ENCODE measurements around the gene FLT1.

Gene FLT1

DNA sequence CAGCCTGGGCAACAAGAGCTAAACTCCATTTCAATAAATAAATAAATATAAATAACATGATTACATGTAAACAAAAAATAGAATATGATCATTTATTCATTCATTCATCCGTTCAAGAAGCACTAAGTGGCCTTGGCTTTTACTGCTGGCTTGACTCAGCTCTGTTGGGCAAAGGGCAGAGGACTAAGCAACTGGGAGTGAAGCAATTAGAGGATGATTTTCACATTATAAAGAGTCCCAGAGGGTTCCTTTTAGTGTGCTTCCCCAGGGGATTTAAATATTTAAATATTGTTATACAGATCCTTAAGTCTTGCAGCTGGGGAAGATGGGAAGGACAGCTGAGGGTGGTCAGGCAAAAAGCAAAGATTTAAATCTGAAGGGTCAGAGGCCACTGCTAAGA is 34.9 kb upstream of the FLT1 start:
- peaks cover 47% of the 10 kb centered on the region for H3K27me3 ChIP-seq (ENCODE audit: control insufficient read depth, low read length)
- no peaks in the 10 kb centered on the region for H3K79me2 ChIP-seq (ENCODE audit: control insufficient read depth, low read length)
- H3K27ac ChIP-seq (ENCODE audit: low read depth, low read length) = no peak overlapping the region
- no peak overlapping the region for H3K4me3 ChIP-seq (ENCODE audit: low read length)
- H3K9me2 ChIP-seq (replicated peaks; ENCODE audit: control insufficient read depth, low read length) = no peaks in the 10 kb centered on the region
- H3K9me3 ChIP-seq (ENCODE audit: control insufficient read depth, insufficient read depth, low read length) = no peaks in the 10 kb centered on the region
- H3K4me2 ChIP-seq (ENCODE audit: low read length) = no peak overlapping the region
- H3F3A ChIP-seq (ENCODE audit: control insufficient read depth, insufficient read depth) = no peaks in the 10 kb centered on the region
- no peaks in the 10 kb centered on the region for H3K36me3 ChIP-seq (ENCODE audit: control insufficient read depth, low read length)
- peaks cover 55% of the 10 kb centered on the region for H3K4me1 ChIP-seq (ENCODE audit: control insufficient read depth, low read length)
- TF ChIP-seq EZH2phosphoT487 (IDR thresholded peaks at IDR 0.05; ENCODE audit: borderline replicate concordance, low read length) = no peak
- TF ChIP-seq, protein P1, sequence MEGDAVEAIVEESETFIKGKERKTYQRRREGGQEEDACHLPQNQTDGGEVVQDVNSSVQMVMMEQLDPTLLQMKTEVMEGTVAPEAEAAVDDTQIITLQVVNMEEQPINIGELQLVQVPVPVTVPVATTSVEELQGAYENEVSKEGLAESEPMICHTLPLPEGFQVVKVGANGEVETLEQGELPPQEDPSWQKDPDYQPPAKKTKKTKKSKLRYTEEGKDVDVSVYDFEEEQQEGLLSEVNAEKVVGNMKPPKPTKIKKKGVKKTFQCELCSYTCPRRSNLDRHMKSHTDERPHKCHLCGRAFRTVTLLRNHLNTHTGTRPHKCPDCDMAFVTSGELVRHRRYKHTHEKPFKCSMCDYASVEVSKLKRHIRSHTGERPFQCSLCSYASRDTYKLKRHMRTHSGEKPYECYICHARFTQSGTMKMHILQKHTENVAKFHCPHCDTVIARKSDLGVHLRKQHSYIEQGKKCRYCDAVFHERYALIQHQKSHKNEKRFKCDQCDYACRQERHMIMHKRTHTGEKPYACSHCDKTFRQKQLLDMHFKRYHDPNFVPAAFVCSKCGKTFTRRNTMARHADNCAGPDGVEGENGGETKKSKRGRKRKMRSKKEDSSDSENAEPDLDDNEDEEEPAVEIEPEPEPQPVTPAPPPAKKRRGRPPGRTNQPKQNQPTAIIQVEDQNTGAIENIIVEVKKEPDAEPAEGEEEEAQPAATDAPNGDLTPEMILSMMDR (IDR thresholded peaks at IDR 0.05; ENCODE audit: low read depth, low read length, poor library complexity, severe bottlenecking) = no peak
- H4K20me1 ChIP-seq (ENCODE audit: control insufficient read depth, insufficient read depth, low read depth, low read length) = no peaks in the 10 kb centered on the region

DNA sequence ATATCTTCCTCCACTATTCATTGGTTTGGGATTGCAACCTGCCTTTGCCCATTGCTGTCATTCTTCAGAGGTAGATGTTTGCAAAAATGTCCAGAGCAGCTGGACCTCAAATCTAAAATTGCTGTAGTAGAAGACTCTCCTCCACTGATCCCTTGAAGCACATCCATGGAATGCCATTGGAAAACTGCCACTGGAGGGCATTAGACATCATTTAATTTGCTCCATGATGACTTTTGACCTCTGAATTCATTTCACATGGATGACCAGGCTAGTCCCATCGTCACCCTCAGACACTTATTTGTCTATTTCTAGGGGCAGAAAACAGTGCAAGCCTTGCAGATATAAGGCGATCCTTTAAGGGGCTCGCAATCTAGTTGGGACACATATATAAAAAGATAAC is 33.9 kb upstream of the FLT1 start:
- Histone ChIP-seq H4K20me1 (ENCODE audit: control insufficient read depth, insufficient read depth, low read depth, low read length) (no peaks in the 10 kb centered on the region), H3K4me3 (ENCODE audit: low read length) (no peak overlapping the region), H3K4me2 (ENCODE audit: low read length) (no peak overlapping the region), H3K36me3 (ENCODE audit: control insufficient read depth, low read length) (no peaks in the 10 kb centered on the region), H3K79me2 (ENCODE audit: control insufficient read depth, low read length) (no peaks in the 10 kb centered on the region), H3K9me3 (ENCODE audit: control insufficient read depth, insufficient read depth, low read length) (no peaks in the 10 kb centered on the region), H3K27me3 (ENCODE audit: control insufficient read depth, low read length) (peaks cover 40% of the 10 kb centered on the region), H3F3A (ENCODE audit: control insufficient read depth, insufficient read depth) (no peaks in the 10 kb centered on the region), H3K27ac (ENCODE audit: low read depth, low read length) (no peak overlapping the region), H3K9me2 (replicated peaks; ENCODE audit: control insufficient read depth, low read length) (no peaks in the 10 kb centered on the region), H3K4me1 (ENCODE audit: control insufficient read depth, low read length) (peaks cover 65% of the 10 kb centered on the region)
- TF ChIP-seq, protein P1 (IDR thresholded peaks at IDR 0.05; ENCODE audit: low read depth, low read length, poor library complexity, severe bottlenecking) = no peak
- no peak for TF ChIP-seq EZH2phosphoT487 (IDR thresholded peaks at IDR 0.05; ENCODE audit: borderline replicate concordance, low read length)

DNA sequence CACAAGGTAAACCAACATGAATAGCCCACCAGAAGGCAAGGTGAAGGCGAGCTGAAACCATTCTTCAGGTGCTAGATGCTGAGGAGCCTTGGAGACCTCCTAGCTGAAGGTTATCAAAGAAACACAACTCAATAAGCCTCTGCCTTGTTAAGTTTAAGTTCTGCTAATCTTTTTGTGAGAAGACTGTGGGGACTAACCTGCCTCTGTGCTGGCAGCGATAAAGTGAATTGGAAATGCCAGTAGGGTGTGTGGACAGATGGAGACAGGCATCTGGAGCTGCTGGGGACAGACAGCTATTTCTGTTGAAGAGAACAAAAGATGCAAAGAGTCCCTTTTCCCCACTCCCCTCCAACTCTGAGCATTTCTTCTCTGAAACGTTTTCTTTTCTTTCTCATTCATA is 33.5 kb upstream of the FLT1 start:
- peaks cover 36% of the 10 kb centered on the region for H3K27me3 ChIP-seq (ENCODE audit: control insufficient read depth, low read length)
- no peaks in the 10 kb centered on the region for H3F3A ChIP-seq (ENCODE audit: control insufficient read depth, insufficient read depth)
- TF ChIP-seq, protein P1 (IDR thresholded peaks at IDR 0.05; ENCODE audit: low read depth, low read length, poor library complexity, severe bottlenecking) = no peak
- TF ChIP-seq EZH2phosphoT487 (IDR thresholded peaks at IDR 0.05; ENCODE audit: borderline replicate concordance, low read length) = no peak
- H4K20me1 ChIP-seq (ENCODE audit: control insufficient read depth, insufficient read depth, low read depth, low read length) = no peaks in the 10 kb centered on the region
- H3K4me2 ChIP-seq (ENCODE audit: low read length) = no peak overlapping the region
- H3K4me1 ChIP-seq (ENCODE audit: control insufficient read depth, low read length) = peaks cover 70% of the 10 kb centered on the region
- no peak overlapping the region for H3K27ac ChIP-seq (ENCODE audit: low read depth, low read length)
- no peaks in the 10 kb centered on the region for H3K9me2 ChIP-seq (replicated peaks; ENCODE audit: control insufficient read depth, low read length)
- no peaks in the 10 kb centered on the region for H3K36me3 ChIP-seq (ENCODE audit: control insufficient read depth, low read length)
- H3K79me2 ChIP-seq (ENCODE audit: control insufficient read depth, low read length) = no peaks in the 10 kb centered on the region
- no peaks in the 10 kb centered on the region for H3K9me3 ChIP-seq (ENCODE audit: control insufficient read depth, insufficient read depth, low read length)
- no peak overlapping the region for H3K4me3 ChIP-seq (ENCODE audit: low read length)

DNA sequence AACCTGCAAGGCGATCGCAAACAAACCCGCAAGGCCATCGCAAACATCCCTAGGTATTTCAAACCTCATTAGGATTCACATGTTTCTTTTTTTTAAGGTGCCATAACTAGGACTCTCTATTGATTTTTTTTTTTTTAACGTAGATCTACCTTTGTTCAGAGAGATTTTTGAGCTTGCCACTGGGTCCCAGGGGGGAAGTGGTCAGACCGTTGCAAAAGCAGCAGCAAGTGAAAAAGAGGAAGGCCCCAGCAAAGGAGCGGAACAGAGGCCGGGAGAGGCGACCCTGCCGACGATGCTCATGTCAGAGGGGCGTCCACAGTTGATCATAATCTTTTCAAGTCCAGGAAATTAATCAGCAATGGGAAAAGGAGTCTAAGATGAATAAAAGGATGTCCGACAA is 32.7 kb upstream of the FLT1 start:
- Histone ChIP-seq H3K4me3 (ENCODE audit: low read length) (peak overlapping the region; percentile 60), H3K27me3 (ENCODE audit: control insufficient read depth, low read length) (peaks cover 35% of the 10 kb centered on the region)

More for the DNA sequence above, 32.7 kb upstream of the FLT1 start:
- no peak for TF ChIP-seq EZH2phosphoT487 (IDR thresholded peaks at IDR 0.05; ENCODE audit: borderline replicate concordance, low read length)
- TF ChIP-seq, protein P1 (IDR thresholded peaks at IDR 0.05; ENCODE audit: low read depth, low read length, poor library complexity, severe bottlenecking) = no peak
- H3K4me2 ChIP-seq (ENCODE audit: low read length) = peak overlapping the region; percentile 87
- peaks cover 71% of the 10 kb centered on the region for H3K4me1 ChIP-seq (ENCODE audit: control insufficient read depth, low read length)
- H4K20me1 ChIP-seq (ENCODE audit: control insufficient read depth, insufficient read depth, low read depth, low read length) = no peaks in the 10 kb centered on the region
- H3K27ac ChIP-seq (ENCODE audit: low read depth, low read length) = no peak overlapping the region
- H3K36me3 ChIP-seq (ENCODE audit: control insufficient read depth, low read length) = no peaks in the 10 kb centered on the region
- H3K79me2 ChIP-seq (ENCODE audit: control insufficient read depth, low read length) = no peaks in the 10 kb centered on the region
- no peaks in the 10 kb centered on the region for H3K9me3 ChIP-seq (ENCODE audit: control insufficient read depth, insufficient read depth, low read length)
- H3K9me2 ChIP-seq (replicated peaks; ENCODE audit: control insufficient read depth, low read length) = no peaks in the 10 kb centered on the region
- no peaks in the 10 kb centered on the region for H3F3A ChIP-seq (ENCODE audit: control insufficient read depth, insufficient read depth)

Data from DOHH2 (cell line).